Cerebellar cortex (tissue), 1 donor: ENCODE measurements around the gene DHRS4L2.

ENCODE experiments used
- DNase-seq: peaks from one replicate; pipeline ENCODE4 v3.0.0-alpha.2; 2015; ENCODE audit warnings: low spot score

DHRS4L2 gene

DNA sequence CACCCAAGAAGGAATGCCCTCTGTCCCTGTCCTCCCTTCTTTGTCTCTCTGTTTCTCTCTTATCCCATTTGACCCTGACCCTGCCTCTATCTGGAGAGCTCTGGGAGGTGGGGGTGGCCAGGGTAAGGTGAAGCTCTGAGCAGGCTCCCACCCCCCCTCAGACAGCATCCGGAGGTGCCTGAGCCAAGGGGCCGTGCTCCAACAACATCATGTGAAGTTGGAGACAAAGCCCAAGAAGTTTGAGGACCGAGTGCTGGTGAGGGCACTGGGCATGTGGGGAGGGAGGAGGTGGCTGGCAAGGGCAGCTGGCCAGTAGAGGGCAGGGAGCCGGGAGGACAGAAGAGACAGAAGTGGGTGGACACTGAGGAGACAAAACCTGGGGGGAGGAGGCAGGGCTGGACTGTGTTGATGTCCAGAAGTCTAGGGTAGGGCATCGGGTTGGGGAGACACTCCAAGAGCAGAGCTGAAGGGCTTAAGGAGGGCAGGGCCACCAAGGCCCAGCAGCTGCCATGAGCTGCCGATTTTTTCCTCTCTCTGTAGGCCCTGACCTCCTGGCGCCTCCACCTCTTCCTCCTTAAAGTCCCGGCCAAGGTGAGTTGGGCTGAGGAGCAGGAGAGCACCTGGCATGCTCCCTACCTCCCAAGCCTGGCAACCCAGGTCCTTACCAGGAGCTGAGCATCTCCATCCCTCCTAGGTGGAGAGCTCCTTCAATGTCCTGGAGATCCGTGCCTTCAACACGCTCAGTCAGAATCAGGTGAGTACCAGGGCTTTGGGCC, 65.0 kb downstream of the DHRS4L2 start:
- DNase-seq, result no peak

DNA sequence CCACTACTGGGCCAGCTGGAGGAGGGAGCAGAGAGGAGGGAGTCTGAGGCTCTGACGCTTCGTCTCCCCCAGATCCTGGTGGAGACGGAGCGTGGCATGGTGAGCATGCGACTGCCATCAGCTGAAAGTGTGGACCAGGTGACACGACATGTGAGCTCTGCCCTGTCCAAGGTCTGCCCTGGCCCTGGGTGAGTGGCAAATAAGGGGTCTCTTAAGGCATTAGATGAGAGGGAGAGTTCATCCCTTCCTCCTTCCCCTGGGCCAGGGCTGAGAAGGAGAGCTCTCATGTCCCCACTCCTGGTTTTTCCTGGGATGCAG, 65.6 kb downstream of the DHRS4L2 start:
- DNase-seq, result no peak

DNA sequence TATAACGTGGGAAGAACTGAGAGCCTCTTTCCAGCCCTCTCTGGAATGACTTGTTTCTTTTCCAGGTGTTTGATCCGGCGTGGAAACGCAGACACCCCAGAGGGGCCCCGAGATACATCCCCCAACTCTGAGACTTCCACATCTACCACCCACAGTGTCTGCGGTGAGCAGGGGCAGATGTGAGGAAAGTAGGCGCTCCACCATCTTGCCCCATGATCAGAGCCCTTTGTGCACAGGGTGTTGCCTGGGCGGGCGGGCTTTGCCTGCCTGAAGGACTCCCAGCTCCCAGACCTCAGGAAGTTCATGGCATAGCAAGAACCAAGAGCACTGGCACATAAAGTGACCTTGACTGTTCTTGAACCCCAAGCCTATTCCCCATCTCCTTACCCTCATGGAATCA, 65.9 kb downstream of the DHRS4L2 start:
- no peak for DNase-seq
